Measurements from ENCODE around the gene PDPK1. TPM values are rescaled to one million over a fixed set of nuclear protein-coding genes. Genes with fewer than 3 reads are reported as not detected.
A peak's percentile ranks its signal among the peaks of the same experiment; 100 is the strongest.

Gene PDPK1
- total RNA-seq, 4 donors from 2014 or later = 35.3 to 40.4 (median 39.0) TPM

GRCh38 chr16:2518823-2519710 is 18.8 kb upstream of the PDPK1 start:
- 75 to 82% methylated on average over 38 to 39 of the region's 39 CpGs for WGBS, 2 donors
- TF ChIP-seq POLR2A (IDR thresholded peaks at IDR 0.05) (no peak), CTCF (IDR thresholded peaks at IDR 0.05) (no peak)

GRCh38 chr16:2519711-2520080 is 18.1 kb upstream of the PDPK1 start:
- no peak overlapping the region for H3K4me3 ChIP-seq (ENCODE audit: low read depth, poor library complexity, severe bottlenecking)
- no peak for TF ChIP-seq POLR2A (IDR thresholded peaks at IDR 0.05)
- no peak for TF ChIP-seq CTCF (IDR thresholded peaks at IDR 0.05)
- intact Hi-C loops (cut with DNase I; ENCODE audit: low total_unique reads) = no loop called here
- DNase-seq (ENCODE audit: low spot score in 2 of 2) = no peak
- WGBS, 2 donors = 30 to 46% methylated on average over 18 to 21 of the region's 22 CpGs

More at GRCh38 chr16:2518823-2519710, 18.8 kb upstream of the PDPK1 start:
- H3K4me3 ChIP-seq (ENCODE audit: low read depth, poor library complexity, severe bottlenecking) = no peak overlapping the region
- intact Hi-C loops (cut with DNase I; ENCODE audit: low total_unique reads) = no loop called here
- peak in 1 of 2 donors; percentile 88 for DNase-seq (ENCODE audit: low spot score in 2 of 2)

GRCh38 chr16:2520097-2520783 is 17.6 kb upstream of the PDPK1 start, which contains the start of gene AMDHD2:
Gene AMDHD2, plus strand, starts transcription at chr16:2520371. Its CDS starts 88 bp downstream, at chr16:2520459.
- WGBS, 2 donors = 0 to 2% methylated on average over 8 to 30 of the region's 83 CpGs
- TF ChIP-seq POLR2A (IDR thresholded peaks at IDR 0.05) = no peak
- TF ChIP-seq CTCF (IDR thresholded peaks at IDR 0.05) = no peak
- peak; percentile 90 to 98 for DNase-seq (ENCODE audit: low spot score in 2 of 2)
- peak within 1 kb of the TSS; percentile 38 for H3K4me3 ChIP-seq (ENCODE audit: low read depth, poor library complexity, severe bottlenecking)
- intact Hi-C loops (cut with DNase I; ENCODE audit: low total_unique reads) = no loop called here

- peak overlapping the region; percentile 38 for H3K4me3 ChIP-seq (ENCODE audit: low read depth, poor library complexity, severe bottlenecking)
- no peak for TF ChIP-seq POLR2A (IDR thresholded peaks at IDR 0.05)
- intact Hi-C loops (cut with DNase I; ENCODE audit: low total_unique reads) = no loop called here
- peak in 1 of 2 donors; percentile 91 for DNase-seq (ENCODE audit: low spot score in 2 of 2)
- 14 to 16% methylated on average over 40 to 41 of the region's 41 CpGs for WGBS, 2 donors
These were observed 16.9 kb upstream of the PDPK1 start for GRCh38 chr16:2520784-2521531.

- TF ChIP-seq CTCF (IDR thresholded peaks at IDR 0.05) = no peak
- no peak for TF ChIP-seq POLR2A (IDR thresholded peaks at IDR 0.05)
- 72 to 83% methylated on average over 6 of the region's 6 CpGs for WGBS, 2 donors
- intact Hi-C loops (cut with DNase I; ENCODE audit: low total_unique reads) = no loop called here
- no peak for DNase-seq (ENCODE audit: low spot score in 2 of 2)
- no peak overlapping the region for H3K4me3 ChIP-seq (ENCODE audit: low read depth, poor library complexity, severe bottlenecking)
These were observed 14.0 kb upstream of the PDPK1 start for GRCh38 chr16:2523801-2524231.

All from lower leg skin (tissue), 4 donors.